Measurements from ENCODE around the gene ZNF214.

- TF ChIP-seq POLR2A (IDR thresholded peaks at IDR 0.05) (no peak), POLR2AphosphoS5 (IDR thresholded peaks at IDR 0.05) (no peak)
- TF ChIP-seq, protein P1, sequence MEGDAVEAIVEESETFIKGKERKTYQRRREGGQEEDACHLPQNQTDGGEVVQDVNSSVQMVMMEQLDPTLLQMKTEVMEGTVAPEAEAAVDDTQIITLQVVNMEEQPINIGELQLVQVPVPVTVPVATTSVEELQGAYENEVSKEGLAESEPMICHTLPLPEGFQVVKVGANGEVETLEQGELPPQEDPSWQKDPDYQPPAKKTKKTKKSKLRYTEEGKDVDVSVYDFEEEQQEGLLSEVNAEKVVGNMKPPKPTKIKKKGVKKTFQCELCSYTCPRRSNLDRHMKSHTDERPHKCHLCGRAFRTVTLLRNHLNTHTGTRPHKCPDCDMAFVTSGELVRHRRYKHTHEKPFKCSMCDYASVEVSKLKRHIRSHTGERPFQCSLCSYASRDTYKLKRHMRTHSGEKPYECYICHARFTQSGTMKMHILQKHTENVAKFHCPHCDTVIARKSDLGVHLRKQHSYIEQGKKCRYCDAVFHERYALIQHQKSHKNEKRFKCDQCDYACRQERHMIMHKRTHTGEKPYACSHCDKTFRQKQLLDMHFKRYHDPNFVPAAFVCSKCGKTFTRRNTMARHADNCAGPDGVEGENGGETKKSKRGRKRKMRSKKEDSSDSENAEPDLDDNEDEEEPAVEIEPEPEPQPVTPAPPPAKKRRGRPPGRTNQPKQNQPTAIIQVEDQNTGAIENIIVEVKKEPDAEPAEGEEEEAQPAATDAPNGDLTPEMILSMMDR (IDR thresholded peaks at IDR 0.05) = no peak
These were observed 24.4 kb downstream of the ZNF214 start for GRCh38 chr11:6995703-6996102.

All from prostate gland (tissue), 2 donors.